Testis (tissue), 2 donors: Measurements from ENCODE around the gene RAMP3.

Experiments
- POLR2A ChIP-seq: fragments of 450-650 bp; IDR thresholded peaks from one replicate; pipeline ENCODE4 v1.6.1; 2017; ENCODE audit warnings: antibody characterized with exemption, mild to moderate bottlenecking, moderate library complexity
- TF ChIP-seq, protein P1 (sequence below), 3 experiments: fragments of 450-650 bp in 2 of 3; fragments of 200-600 bp in 1 of 3; sonication (generic) in 1 of 3; IDR thresholded peaks; one replicate each; pipeline ENCODE4 v1.5.1; 2016 to 2019; ENCODE audit warnings: antibody characterized with exemption in 3 of 3, mild to moderate bottlenecking in 2 of 3, moderate library complexity in 1 of 3

DNA sequence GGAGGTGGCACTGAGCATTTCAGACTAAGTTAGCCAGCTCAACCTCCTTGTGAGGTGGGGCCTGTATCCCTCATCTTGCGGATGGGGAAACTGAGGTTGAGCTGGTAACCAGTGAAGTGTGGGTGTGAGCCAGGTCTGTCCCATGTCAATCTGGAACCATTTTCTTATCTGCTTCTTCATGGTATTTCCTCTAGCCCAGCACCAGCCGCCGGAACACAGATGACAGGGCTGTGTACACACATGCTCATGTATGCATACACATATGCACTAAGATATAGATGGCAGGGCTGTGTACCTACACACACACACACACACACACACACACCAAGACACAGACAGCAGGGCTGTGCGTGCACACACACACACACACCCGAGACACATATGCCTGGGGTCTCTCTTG is 18.5 kb downstream of the RAMP3 start:
- TF ChIP-seq, protein P1, sequence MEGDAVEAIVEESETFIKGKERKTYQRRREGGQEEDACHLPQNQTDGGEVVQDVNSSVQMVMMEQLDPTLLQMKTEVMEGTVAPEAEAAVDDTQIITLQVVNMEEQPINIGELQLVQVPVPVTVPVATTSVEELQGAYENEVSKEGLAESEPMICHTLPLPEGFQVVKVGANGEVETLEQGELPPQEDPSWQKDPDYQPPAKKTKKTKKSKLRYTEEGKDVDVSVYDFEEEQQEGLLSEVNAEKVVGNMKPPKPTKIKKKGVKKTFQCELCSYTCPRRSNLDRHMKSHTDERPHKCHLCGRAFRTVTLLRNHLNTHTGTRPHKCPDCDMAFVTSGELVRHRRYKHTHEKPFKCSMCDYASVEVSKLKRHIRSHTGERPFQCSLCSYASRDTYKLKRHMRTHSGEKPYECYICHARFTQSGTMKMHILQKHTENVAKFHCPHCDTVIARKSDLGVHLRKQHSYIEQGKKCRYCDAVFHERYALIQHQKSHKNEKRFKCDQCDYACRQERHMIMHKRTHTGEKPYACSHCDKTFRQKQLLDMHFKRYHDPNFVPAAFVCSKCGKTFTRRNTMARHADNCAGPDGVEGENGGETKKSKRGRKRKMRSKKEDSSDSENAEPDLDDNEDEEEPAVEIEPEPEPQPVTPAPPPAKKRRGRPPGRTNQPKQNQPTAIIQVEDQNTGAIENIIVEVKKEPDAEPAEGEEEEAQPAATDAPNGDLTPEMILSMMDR (IDR thresholded peaks at IDR 0.05) = no peak
- no peak for TF ChIP-seq POLR2A
